CD4-positive, alpha-beta T cell treated with Interleukin-1 beta for 1 hour (primary cell): ENCODE results near the gene GREB1.

Experiments
- DNase-seq, 2 donors: peaks; one replicate each; pipeline ENCODE4 v3.0.0-alpha.2; 2020 to 2022

Gene GREB1

DNA sequence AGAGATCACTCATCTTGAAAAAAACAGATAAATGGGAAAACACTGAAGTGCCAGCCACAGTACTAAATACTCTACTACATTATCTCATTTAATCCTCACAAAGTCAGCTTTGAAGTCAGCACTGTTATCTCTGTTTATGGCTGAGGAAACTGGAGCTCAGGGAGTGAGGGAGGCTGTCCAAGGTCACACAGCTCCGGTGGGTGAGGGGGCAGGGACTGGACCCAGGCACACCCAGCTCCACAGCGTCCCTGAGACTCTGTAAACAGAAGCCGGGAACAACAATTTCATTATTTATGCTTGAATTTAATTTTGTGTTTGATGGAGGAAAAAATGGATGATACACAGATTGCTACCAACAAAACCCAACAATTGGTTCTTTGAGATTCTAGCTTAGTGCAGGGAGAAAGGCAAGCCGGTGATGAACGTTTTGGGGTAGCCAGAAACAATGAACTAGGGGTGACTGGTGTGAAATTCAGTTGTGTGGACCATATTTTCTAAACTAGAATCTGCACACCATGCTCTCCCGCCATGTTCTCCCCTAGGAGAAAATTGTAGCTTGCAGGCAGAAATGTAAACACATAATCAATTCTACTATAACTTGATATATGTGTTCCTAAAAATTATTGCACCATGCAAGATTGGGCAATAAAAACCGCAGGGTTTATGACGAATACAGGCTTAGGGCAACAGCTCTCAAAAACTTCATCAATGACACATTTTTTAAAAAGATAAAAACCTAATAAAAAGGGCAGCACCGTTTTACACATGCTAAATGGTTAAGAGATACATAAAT, at the start of gene GREB1:
TSS of gene GREB1 (plus strand) at position 768 of the 793 bp plus-strand sequence. CDS start 22,570 bp downstream, outside the sequence.
- DNase-seq, result no peak

DNA sequence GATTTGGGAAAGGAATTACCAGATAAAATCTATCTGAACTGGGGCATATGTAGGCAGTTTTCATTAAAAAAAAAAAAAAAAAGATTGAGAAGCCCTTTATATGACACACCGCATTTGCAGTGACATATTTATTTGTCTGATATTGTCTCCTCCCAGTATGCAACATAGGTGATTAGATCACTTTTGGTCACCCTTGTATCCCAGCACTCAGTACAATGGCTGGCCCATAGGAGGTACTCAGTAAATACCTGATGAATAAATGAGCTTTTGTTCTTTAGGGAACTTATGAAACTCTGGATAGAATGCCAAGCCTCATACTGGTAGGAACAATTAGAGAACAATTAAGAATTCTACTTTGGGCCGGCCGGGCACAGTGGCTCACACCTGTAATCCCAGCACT, 45.0 kb upstream of the GREB1 start:
- no peak for DNase-seq

DNA sequence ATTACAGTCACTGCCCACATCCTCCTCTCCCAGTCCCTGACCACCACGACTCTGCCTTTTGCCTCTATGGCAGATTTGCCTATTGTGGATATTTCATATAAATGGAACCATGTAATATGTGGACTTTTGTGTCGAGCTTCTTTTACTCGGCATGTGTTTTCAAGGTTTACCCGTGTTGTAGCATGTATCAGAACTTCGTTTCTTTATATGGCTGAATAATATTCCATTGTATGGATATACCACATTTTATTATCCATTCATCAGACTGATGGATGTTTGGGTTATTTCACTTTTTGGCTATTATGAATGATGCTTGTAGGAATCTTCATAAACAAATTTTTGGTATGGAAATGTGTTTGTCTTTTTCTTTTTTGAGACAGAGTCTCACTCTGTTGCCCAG, 43.7 kb upstream of the GREB1 start:
- no peak for DNase-seq

- DNase-seq, result no peak
Observed at GRCh38 chr2:11491348-11491933, 42.4 kb upstream of the GREB1 start.

GRCh38 chr2:11492244-11492643, 41.6 kb upstream of the GREB1 start:
- DNase-seq, result no peak

DNA sequence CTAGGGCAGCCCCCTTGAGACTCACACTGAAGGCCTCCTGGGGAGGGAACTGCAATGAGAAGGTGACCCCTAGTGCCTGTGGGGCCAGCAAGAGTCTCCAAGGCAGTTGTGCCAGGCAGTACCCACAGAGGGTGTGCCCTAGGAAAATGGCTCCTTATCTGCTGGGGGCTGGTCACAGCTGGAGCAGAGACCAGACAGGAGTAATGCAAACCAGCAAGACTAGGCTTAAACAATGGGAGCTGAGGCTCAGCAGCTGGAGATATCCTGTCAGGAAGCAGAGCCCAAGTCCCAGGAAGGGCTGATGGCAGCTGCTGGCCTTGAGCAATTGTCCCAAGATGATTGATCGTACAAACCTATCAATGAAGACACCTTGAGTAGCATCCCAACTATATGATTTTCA, 41.1 kb upstream of the GREB1 start:
- DNase-seq, result no peak

GRCh38 chr2:11493282-11493681, 40.6 kb upstream of the GREB1 start:
- DNase-seq, result no peak

DNA sequence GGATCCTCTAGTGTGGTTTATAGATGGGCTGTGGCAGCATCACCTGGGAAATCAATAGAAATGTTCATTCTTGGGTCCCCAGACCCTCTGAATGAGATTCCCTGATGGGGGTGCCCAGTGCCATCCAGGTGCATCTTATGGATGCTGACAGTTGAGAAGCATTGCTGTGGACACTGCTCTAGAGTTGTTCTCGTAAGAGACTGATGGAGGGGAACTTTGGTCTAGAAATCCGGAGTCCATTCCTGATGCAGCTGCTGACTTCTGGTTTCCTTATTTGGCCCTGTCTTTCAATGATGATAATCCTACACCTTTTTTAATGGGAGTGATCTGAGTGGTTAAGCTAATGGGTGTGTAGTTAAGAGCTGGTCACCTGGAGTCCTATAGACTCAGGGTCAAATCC, 39.5 kb upstream of the GREB1 start:
- no peak for DNase-seq

- no peak for DNase-seq
Observed at GRCh38 chr2:11495844-11496681, 37.8 kb upstream of the GREB1 start.

DNA sequence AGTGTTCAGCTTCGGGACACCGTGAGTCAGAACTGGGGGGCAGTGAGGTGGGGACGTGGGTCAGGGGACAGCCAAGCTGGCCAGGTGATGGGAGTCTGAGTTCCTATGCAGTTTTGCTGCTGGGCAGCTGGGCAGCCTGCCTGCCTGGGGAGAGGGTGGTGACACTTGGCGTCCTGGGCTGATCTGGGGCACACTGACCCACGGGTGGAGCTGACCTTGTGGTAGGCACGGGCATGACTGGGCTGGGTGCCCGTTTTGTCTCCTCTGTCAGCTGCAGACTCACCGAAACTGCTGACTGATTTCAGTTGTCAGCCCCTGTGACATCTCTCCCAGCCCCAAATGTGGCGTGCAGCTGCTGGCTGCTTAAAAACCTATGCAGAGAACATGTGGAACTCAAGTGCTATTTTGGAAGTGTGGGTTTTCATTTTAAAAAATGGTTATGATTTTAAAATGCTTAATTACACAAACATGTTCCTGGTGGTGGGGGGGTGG, 35.3 kb upstream of the GREB1 start:
- no peak for DNase-seq

DNA sequence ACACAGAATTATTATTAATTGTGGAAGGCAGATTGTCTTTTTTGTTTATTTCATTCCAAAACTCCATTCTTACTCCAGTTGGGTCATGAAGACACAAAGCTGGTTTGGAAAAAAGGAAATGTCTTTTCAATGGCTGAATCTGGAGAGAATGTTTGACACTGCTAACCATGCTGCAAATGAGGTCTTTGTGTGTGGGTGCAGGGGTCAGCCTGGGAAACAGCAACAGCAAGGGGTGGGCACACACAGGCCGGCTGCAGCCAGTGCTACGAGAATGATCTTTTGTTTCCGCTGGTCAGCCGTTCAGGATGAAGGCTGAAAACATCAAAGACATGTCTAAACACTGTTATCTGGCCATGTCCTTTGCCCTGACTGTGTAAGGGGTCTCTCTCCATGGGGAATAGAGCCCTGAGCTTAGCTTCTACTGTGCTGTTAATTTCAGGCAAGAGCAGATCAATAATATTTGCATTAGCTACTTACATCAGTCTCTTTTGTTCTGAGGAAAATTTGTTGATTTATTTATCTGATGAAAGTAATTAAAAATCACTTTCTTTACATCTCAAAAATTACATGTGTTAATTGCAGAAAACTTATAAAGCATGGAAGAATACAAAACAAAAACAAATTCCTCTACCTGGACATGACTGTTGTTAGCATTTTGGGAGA, 34.6 kb upstream of the GREB1 start:
- DNase-seq, result no peak

DNA sequence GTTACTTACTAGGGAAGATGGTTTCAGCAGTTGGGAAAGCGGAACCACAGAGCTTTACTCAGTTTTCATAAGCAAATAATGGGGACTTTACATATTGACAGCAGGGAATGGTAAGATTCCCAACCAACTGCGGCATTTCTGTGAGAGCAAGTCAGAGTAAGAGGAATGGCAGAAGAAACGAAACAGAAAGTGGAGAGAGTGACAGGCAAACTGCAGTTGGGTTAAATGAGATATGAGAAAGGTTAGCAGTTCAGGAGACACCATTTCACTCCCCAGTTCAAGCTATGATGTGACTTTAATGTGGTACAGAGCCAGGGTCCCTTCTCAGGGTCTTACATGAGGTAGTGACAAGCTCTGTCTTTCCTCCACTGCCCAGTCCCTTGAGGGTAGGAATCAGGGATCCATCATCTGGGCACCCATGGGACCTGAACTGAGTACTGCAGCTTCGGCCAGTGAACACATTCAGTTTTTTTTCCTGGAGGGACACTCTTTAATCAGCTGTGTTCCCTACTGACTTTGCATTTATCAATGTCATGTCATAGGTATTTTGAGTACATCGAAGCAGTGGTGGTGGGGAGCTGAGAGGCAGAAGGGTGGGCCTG, 33.0 kb upstream of the GREB1 start:
- DNase-seq, result no peak

DNA sequence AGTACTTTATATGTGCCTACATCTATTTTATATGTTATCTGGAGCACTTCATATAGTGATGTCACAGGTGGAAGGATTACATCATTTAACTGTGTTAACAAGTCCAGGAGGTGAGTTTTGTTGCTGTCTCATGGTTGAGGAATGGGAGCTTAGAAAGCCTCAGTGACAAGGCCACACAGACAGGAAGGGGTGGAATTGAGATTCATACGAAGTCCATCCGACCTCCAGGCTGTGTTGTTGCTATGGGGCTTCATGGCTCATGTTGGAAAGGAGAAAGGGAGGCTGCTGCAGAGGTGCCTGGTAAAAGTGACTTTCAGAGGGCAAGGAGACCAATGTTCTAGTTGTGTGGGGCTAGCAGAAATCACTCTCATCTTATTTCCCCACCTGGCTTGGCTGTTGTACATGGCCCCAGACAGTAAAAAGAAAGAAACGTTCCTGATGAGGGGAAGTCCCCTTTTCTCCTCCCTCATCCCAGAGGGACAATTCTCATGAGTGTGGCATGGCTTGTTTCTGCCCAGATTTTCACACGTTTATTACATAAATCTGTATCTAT, 31.0 kb upstream of the GREB1 start:
- DNase-seq, result no peak

DNA sequence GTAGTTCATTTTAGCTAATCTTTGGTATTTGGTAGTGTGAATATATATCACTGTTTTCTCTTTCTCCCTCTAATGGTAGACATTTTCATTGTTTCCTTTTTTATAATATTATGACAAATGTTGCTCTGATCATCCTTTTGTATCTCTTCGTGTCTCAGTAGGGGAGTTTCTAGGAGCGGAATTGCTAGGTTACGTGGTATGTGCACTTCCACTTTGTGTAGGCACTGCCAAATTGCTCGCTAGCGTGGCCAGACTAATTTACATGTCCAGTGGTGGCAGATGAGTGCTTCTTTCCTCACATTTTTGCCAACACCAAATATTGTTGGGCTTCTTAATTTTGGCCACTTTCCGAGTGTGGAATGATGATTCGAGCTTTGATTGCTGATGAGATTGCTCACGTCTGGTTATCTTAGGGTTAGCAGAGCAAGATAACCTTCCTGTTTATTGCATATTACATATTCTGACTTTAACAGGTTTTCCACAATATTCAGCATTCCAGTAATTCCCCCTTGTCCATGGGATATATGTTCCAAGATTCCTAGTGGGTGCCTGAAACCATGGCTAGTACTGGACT, 30.4 kb upstream of the GREB1 start:
- DNase-seq, result no peak

DNA sequence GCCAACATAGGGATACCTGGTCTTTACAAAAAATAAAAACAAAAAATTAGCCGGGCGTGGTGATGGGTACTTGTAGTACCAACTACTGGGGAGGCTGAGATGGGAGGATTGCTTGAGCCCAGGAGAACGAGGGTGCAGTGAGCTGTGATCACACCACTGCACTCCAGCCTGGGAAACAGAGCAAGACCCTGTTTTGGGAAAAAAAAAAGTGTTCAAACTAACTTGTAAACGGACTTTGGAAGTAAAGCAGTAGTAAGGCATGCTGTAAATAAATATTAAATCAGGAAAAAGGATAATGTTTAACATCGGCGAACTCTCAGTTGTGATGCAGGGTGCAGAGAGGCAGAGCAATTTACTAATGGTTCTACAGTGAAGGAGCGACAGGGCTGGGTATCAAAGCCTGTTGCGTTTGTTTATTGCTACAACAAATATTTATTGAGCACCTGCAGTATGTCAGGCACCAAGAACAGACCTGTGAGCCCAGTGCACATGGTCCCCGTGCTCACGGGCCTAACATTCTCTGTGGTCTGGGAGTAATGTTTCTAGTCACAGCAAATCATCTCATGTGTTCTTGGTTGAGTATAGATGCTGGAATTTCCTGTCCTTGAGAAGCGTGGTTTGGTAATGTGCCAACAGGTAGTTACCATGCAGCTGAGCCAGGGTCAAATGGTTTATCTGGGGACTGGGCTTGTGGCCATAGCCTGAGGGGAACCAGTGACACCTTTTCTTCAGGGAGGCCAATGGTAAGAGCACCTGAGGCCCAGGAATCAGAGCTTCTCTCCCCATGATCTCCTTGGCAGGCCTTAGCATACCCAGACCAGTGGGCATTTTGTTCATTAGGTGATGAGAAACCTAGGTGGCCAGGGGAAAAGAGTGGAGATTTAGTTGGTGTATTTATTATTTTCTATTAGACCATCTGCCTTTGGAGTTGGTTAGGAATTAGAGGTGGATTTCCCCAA, 27.9 kb upstream of the GREB1 start:
- DNase-seq, result no peak

DNA sequence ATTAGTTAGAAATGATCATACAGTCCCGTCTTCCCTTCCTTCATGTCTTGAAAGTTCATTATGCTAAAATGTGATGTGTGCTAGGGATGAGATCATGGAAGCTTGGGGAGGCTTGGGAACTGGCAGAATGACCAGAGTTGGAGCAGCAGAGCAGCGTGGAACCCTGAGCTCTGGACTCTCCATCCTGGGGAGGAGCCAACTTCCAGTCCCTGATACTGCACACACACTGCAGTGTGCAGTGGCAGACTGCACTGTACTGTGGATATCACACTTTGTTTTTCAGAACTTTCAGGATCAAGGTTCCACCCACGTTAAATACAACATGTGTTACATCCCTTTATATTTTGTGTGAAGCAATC, 27.3 kb upstream of the GREB1 start:
- no peak for DNase-seq

DNA sequence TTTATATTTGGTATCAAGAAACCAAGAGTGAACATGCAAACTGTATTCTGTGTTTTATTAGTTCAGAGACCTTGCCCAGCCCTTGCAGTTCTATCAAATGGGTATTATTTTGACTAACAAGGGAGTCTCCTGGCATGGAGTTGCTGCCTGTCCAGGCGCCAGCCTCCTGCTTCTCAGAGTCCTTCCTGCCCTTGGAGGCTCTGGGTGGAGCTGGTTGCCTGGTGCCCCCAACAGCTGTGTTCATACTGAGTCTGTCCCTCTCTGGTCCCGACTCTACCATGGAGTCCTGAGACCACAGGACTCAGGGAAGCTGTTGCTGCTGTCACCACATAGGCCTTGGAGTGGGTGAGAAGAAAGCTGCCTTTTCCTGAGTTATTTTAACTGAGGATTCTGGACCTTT, 26.3 kb upstream of the GREB1 start:
- no peak for DNase-seq

DNA sequence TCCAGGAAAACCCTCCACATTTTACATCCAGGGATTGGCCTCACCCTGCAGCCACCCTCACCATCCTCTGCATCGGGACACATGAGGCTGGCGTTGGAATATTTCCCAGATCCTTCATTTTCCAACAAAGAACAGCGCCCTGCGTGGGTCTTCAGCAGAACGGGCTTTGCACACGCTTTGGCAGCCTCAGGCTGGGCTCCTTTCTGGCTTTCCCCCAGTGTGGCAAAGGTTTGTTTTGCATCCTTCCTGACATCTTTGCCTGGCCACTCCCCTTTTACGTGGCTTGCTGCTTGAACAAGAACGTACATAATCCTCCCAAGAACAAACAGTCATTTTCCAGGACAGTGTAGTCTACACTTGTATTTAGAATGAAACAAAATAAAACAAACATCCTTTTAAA, 25.6 kb upstream of the GREB1 start:
- no peak for DNase-seq

GRCh38 chr2:11509657-11510360, 24.0 kb upstream of the GREB1 start:
- no peak for DNase-seq

DNA sequence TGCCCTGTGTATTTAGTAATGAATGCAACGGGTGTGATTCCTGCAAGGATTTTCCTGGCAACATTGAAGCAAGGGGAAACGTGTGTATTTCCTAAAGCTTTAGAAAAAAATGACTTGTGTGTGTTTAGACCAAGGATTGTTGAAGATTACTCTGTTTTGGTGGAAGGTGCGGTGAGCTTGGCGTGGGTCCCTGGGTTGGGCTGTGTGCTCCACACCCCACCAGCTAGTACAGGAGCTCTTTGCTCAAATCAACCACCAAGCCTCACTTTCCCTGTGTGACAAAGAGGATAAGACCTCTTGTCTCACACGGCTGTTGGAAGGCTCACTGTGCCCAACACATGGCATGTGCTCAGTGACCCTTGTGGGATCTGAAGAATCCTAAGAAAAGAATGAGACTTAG, 21.4 kb upstream of the GREB1 start:
- DNase-seq, result no peak
